Activated T-helper 1 cell treated with anti-CD3 and anti-CD28 coated beads, Interleukin-2, amount 50 U/mL, for 16 hours (primary cell): Measurements from ENCODE around the gene UBAP1L.
"Not testable (repeated sequence)": the region's sequence is repeated elsewhere in the genome, so short reads cannot be mapped to it uniquely, and the experiment has no call there.

Experiments used
- DNase-seq, 2 donors: peaks; one replicate each; pipeline ENCODE4 v3.0.0-alpha.2; 2020; ENCODE audit warnings: low read depth in 1 of 2, low spot score in 1 of 2

Gene UBAP1L

DNA sequence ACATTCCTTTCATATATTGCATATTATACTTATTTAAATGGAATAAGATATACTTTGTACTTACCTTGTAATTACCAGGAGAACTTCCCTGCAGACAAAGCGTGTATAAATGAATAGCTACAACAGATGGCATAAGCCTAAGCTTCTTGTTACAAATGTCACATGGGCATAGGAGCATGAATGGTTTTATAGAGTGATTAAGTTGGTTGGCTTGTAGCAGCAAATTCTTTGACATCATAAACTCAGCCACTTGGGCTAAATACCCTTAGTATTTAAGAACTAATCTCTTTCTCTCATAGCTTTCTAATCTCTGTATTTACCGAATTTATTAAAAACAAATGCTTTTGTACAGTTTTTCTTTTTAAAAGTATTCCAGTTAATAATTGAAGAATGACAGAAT, at the start of gene UBAP1L:
Gene UBAP1L (minus strand): TSS at position 115 of the 400 bp plus-strand sequence. CDS start 8,985 bp downstream, outside the sequence.
- no peak for DNase-seq

DNA sequence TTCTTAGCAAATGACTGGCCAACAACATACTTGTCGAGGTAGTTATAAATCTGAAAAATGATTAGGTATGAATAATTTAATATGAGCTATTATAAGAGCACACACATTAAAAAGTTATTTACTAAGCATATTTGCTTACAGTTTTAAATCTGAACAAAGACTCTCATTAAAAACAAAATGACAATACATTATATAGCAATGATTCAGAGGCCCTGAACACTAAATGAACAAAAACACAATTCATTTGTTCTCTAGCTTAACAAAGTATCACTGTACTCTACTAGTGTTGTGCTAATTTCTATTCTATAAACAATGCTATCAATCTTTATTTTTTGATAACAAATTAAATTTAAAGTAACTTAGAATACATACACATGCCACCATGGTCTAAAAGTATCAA, 49.1 kb upstream of the UBAP1L start:
- DNase-seq, result no peak

DNA sequence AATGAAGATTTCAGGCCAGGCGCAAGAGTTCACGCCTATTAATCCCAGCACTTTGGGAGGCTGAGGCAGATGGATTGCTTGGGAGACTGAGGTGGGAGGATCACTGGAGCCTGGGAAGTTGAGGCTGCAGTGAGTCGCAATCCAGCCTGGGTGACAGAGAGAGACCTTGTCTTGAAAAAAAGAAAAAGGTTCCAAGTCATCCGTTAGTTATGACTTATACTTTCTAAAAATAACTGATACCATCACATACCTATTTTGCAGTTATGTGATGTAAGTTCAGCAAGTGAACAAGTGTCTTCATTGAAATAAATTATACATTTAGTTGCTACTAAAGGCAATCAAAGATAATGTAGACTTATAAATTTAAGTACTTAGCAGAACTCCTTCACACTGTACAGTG, 48.0 kb upstream of the UBAP1L start:
- DNase-seq, result no peak

DNA sequence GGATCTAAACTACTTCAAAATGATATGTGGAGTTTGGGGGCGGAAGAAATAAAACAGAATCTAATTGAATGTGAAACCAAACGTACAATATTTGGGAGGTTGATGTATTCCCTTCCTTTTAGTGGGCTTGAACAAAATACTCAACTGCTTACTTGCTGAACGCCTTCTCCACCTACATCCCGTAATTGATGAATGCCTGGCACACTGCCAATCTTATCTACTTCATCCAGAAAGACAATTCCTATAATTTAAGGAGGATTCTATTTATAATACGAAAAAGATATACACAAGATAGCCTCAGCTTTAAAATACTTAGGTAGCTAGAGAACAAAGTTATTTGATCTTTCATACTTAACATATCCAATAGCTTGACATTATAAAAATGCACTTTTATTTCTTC, 41.7 kb upstream of the UBAP1L start:
- DNase-seq, result no peak

DNA sequence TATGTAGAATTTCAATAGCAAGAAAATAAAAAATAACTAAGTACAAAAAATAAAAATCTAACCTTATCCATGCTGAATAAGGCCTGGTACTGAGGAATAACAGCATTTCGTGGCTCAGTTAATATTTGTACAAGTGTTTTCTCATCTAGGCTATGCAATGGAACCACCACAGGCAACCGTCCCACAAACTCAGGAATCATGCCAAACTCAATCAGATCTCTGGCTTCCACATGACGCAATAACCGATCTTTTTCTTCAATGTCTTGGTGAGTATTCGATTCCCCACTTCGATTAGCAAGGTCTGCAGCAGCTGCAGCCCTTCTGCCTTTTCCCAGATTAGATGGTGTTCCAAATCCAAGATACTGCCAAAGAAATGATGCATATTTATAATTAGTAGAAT, 39.7 kb upstream of the UBAP1L start:
- no peak for DNase-seq

DNA sequence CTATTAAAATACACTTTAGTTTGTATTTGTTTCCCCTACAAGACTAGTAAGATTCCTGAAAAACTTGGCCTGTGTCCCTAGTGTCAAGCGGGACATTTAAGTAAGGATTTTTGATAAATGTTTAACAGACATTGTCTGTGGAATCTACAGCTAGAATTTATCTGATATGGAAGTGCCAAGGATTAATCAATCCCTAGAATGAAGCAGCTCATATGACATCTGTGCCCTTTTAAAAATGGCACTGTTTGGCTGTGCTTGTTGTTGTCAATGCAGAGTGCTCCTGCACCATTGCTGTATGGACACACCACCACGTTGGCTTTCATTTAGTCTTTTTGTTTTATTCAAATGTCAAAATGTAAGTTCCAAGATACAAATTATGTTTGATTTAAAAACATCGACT, 32.9 kb upstream of the UBAP1L start:
- DNase-seq, result no peak

DNA sequence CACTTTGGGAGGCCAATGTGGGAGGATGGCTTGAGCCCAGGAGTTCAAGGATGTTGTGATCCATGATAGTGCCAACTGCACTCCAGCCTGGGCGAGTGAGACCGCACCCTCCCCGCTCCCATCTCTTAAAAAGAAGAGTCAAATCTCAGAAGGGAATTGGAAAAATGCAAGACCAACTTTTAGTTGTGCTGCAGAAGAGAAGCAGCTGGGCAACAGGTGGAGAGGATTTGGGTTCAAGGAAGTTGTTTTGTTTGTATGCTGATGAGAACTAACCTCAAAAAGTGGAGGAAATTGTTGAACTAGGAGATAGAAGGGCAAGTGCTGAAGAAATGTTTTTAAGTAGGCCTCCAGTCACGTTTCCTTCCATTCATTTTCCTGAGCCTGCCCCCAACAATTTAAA, 31.4 kb upstream of the UBAP1L start:
- DNase-seq, result no peak

DNA sequence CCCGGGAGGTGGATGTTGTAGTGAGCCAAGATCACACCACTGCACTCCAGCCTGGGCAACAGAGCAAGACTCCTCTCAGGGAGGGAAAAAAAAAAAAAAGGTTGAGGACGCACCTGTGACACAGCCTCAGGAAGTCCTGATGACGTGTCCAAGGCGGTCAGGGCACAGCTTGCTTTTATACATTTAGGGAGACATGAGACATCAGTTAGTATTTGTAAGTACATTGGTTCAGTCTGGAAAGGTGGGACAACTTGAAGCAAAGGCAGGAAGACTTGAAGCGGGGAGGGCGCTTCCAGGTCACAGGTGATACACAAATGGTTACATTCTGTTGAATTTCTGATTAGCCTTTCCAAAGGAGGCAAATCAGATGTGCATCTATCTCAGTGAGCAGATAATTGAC, 23.6 kb upstream of the UBAP1L start:
- DNase-seq, result not testable (repeated sequence)

DNA sequence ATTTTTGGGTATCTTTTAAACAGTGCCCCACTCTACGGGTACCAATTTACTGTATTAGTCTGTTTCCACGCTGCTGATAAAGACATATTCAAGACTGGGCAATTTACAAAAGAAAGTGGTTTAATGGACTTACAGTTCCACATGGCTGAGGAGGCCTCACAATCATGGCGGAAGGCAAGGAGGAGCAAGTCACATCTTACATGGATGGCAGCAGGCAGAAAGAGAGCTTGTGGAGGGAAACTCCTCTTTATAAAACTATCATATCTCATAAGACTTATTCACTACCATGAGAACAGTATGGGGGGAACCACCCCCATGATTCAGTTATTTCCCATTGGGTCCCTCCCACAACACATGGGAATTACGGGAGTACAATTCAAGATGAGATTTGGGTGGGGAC, 22.9 kb upstream of the UBAP1L start:
- DNase-seq, result not testable (repeated sequence)

DNA sequence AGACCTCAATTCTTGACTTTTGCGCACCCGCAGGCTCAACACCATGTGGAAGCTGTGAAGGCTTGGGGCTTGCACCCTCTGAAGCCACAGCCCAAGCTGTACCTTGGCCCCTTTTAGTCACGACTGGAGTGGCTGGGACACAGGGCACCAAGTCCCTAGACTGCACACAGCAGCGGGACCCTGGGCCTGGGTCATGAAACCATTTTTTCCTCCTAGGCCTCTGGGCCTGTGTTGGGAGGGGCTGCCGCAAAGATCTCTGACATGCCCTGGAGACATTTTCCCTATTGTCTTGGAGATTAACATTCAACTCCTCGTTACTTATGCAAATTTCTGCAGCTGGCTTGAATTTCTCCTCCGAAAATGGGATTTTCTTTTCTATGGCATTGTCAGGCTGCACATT, 22.1 kb upstream of the UBAP1L start:
- DNase-seq, result not testable (repeated sequence)

DNA sequence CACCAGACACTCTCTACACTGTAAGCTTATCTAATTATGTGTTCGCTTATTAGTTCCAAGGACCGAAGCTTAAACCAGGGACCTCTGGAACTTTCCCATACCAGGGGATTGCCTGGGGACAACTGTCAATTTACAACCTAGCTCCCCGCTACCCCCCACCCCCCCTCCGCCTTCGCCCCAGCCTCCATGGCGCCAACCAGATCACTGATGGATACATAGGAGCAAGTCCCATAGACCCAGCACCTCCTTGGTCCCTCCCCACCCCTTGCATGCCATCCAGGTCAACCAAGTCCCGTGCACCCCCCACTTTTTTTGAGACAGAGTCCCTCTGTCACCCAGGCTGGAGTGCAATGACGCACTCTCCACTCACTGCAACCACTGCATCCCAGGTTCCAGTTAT, 19.5 kb upstream of the UBAP1L start:
- no peak for DNase-seq

DNA sequence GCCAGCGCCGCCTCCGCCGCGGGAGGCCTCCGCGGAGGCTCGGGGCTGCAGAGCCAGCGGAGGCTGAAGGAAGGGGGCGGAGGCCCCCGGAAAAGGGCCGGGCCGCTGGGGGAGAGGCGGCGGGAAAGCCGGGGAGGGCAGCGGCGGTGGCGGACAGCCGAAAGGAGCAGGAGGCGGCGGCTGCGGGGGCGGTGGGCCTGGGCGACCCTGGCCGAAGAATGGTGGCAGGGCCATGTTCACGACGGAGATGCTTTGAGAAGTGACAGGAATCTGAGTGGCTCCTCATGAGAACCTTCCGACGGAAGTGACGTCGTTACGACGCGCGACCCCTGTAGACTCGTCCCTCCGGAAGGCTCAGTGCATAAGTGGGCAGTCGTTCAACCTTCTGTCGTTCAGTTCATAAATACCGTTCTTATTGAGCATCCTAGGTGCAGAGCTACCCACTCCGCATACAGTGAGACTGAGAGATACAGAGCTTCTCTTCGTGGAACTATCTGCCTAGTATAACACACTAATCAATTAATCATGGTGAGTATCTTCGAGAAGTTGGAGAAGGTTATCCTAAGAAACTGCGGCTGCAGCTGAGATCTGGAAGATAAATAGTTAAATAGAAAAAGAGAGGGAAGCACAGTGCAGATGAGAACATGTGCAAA, 18.7 kb upstream of the UBAP1L start, which contains the start of gene PDCD7:
Gene PDCD7 (minus strand): TSS at position 261 of the 653 bp plus-strand sequence. CDS start 27 bp downstream, at position 234.
- DNase-seq, result peak; percentile 57 to 67

DNA sequence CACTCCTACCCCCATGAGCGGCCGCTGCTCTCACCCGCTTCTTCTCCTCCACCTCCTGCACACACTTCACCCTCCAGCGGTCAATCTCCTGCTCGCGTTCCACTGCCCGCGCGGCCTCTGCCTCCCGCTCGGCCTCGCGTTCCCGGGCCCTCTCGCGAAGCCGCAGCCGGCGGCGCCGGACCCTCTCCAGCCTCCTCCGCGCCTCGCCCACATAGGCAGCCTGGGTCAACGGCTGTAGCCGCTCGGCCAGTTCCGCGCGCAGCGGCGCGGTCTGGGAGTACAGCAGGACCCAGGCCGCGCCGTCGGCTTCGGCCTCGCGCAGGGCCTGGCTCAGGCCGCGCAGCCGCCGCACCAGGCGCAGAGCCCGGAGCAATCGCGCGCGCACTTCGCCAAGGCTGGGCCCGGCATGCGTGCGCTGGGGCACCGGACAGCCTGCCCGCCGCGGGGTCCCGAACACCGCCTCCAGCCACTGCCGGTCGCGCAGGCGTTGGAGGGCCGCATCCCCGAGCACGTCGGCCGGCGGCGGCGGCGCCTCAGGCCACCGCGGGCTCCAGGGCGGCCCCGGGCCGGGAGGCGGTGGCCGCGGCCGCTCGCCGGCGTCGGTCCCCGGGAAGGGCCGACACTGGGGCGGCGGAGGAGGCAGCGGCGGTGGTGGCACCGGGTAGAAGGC, 18.0 kb upstream of the UBAP1L start:
- DNase-seq, result peak in 1 of 2 donors; percentile 2

DNA sequence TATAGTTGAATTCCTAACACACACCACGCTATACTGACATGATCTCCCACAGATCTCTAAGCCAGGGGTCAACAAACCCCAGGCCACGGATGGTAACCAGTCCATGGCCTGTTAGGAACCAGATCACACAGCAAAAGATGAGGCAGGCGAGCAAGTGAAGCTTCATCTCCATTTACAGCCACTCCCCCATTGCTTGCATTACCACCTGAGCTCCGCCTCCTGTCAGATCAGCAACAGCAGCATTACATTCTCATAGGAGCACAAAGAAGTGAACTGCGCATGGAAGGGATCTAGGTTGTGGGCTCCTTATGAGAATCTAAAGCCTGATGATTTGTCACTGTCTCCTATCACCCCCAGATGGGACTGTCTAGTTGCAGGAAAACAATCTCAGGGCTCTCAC, 15.9 kb upstream of the UBAP1L start:
- DNase-seq, result no peak

DNA sequence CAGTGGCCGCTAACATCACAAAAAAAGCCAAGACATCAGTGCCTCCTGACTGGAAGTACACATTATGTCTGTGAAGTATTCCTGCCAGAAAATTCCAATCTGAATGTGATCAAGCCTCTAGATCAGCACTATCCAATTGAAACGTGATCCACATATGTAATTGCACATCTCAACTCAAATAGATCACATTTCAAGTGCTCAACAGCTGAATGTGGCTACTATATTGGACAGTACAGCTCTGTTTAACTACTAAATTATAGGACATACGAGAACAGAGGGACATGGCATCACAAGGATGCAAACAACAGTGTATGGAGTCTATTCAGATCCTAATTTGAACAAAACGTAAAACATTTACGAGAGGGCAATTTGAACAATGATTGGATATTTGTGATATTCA, 542 bp upstream of the UBAP1L start:
- DNase-seq, result no peak

DNA sequence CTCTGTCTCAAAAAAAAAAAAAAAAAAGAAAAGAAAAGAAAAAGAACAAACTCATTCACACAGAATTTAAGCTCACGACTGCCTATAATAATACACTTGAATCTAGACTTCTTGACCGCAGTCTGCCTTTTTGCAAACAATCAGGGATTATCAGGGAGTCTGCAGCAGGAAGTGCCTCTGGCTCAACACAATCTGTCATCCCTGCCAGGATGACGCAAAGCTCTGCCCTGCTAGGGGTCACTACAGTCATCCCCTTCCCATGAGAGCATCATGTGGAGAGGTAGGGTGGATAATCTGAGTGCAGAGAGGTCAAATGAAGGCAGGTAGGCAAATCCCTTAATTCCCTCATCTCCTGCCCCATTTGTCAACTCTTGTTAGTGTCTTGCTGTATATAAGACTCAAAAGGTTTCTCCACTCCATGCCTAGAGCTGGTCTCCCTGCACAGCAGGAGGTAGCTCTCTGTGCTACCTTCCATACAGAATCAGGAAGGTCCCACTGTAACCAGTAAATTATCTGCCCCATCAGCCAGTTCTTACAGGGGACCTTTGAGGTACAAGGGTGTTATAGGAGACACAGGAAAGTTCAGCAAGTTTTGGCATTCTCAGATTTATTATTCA, 4.2 kb downstream of the UBAP1L start:
- DNase-seq, result no peak

DNA sequence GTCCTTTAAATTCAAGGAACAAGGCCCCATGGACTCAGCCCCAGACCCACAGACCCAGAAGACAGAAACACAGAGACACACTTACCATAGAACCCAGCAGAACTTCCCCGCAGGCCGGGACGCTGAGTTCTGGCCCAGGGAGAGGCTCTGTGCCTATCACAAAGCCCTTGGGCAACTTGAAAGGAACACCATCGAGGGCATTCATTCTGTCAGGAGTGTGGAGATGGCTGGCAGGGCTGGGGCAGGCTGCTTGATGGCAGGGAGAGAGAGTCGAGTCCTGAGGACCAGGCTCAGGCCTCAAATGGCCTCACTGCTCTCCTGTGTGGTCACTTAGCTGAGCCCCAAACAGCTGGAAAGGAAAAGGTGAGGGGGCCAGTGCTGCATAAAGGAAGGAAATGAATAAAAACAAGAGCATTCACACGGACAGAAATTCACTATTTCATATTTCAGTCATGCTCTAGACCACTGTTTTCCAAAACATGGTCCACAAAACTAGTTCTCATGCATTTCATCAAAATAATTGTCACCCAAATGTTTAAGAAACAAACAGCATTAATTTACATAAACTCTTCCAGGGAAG, 8.9 kb downstream of the UBAP1L start:
- no peak for DNase-seq

DNA sequence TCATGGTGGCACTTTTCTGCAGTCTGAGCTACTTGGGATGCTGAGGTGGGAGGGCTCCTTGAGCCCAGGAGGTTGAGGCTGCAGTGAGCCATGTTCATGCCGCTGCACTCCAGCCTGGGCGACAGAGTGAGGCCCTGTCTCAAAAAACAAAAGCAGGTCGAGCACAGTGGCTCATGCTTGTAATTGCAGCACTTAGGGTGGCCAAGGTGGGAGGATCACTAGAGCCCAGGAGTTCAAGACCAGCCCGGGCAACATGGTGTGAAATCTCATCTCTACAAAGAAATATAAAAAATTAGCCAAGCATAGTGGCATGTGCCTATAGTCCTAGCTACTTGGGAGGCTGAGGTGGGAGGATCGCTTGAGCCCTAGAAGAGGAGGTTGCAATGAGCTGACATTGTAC, 10.0 kb downstream of the UBAP1L start:
- DNase-seq, result no peak

DNA sequence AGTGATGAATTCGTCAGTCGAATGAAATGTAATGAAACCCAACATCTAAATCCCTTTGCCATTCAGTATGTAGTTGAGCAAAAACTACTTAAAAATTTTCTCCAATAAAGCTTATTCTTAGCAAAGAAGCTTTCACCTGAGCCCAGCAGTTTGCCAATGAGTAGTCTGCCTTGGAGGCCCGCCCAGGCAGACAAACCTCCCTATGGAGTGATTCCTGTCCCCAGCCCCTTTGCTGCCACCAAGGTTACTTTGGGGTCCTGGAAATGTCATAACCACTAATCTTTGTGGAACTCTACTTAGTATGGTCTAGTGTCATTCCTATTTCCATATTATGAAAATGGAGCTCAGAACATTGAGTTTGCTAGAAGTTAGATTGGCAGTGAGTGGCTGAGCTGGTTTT, 12.1 kb downstream of the UBAP1L start:
- DNase-seq, result no peak

DNA sequence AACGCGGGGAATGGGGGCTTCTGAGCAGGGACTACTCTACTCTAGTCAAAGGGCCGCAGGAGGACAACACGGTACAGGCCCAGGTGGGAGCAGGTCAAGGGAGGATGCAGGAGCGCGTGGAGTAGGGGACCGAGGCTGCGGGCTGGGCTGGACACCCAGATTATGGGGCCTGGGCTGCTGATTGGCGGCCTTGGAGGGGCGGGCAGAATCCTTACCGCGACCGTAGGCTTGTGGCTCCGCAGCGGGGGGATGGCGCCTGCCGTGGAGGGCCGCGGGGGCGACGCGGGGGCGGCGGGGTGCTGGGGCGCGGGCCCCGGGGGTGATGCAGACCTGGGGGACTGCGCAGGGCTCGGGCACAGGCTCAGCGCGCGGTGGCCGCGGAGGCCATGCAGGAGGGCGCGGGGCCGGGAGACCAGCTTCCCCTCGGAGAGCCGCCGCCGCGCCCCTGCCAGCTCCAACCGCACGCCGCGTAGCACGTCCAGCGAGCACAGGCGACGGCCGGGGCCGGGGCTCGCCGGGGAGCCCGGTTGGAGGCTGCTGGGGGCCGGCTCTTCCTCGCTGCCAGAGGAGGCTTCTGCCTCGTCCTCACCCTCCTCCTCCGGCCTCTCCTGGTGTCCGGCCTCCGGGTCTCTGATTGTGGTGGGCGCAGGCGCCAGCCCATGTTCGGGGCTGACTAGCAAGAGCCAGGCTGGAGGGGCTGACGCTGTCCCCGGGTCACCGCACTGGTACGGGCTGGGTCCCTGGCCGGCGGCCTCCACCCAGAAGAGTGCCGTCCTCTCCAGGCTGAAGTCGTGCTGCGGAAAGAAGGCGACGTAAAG, 12.9 kb downstream of the UBAP1L start:
- no peak for DNase-seq

DNA sequence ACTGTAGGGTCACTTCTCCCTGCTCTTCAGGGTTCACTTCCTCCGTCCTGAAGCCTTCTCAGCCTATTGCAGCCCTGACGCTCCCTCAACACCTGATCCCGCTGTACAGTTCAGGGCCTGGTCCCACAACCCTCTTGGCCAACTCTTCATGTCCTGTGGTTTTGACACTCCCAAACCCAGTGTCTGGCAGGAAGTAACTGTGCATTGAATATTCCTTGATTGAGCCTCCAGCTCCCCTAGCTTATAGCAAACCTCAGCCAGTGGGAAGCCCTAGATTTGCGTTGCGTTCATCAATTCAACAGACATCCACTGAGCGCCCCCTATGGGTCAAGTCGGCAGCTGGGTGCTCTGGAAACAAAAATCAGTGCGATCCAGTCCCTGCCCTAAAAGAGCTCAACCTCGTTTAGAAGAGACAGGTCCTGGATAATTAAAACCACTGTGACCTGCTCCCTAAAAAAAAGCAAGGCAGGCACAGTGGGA, 13.5 kb downstream of the UBAP1L start:
- peak in 1 of 2 donors; percentile 11 for DNase-seq
